IMR-90 (cell line): ENCODE measurements around the gene CLRN3. TPM values are rescaled to one million over a fixed set of nuclear protein-coding genes. Genes with fewer than 3 reads are reported as not detected.

Experiments used
- ATAC-seq: fragments of 200-7000 bp; cut with Tn5 transposase; 2 replicates; pipeline ENCODE4 v1.9.1; 2020; ENCODE audit warnings: low read depth, mild to moderate bottlenecking, moderate library complexity
- BruUV-seq: library from RNA; stranded (reverse); fragments of 400-500 nt; replicated peaks from 2 replicates; lab custom pipeline; 2021; lab: Mats Ljungman, UMichigan
- CTCF ChIA-PET: fragments of 300-600 bp; formaldehyde crosslinking; extraction: SDS; loops from one replicate; lab custom pipeline; 2021; ENCODE audit warnings: antibody characterized with exemption; lab: Yijun Ruan, JAX
- POLR2A ChIA-PET: fragments of 300-600 bp; sonication (Branson Sonifier 250); formaldehyde crosslinking; loops from one replicate; lab custom pipeline; 2022; ENCODE audit warnings: antibody characterized with exemption; ENCODE audit not compliant: unreplicated experiment; lab: Charles Lee
- DNase-seq: peaks from one replicate; pipeline ENCODE4 v3.0.0; 2013
- H2AFZ ChIP-seq: replicated peaks from 2 replicates; pipeline ENCODE3; 2013; ENCODE audit warnings: low read length, mild to moderate bottlenecking; ENCODE audit not compliant: poor library complexity
- H2AK5ac ChIP-seq: 2 replicates; pipeline ENCODE4 v1.6.1; 2013; ENCODE audit warnings: low read depth, low read length, inconsistent platforms
- H2AK9ac ChIP-seq: replicated peaks from 2 replicates; pipeline ENCODE3; 2013; ENCODE audit warnings: mild to moderate bottlenecking, low read depth, low read length, moderate library complexity; ENCODE audit not compliant: poor library complexity
- H2BK120ac ChIP-seq: 2 replicates; pipeline ENCODE4 v1.6.1; 2013; ENCODE audit warnings: low read depth, low read length, inconsistent platforms
- H2BK15ac ChIP-seq: 3 replicates; pipeline ENCODE4 v1.6.1; 2013; ENCODE audit warnings: low read depth, low read length, inconsistent platforms
- H2BK20ac ChIP-seq: 2 replicates; pipeline ENCODE4 v1.6.1; 2013; ENCODE audit warnings: low read depth, mild to moderate bottlenecking, inconsistent platforms, low read length, moderate library complexity
- H2BK5ac ChIP-seq: 2 replicates; pipeline ENCODE4 v1.6.1; 2013; ENCODE audit warnings: mild to moderate bottlenecking, low read depth, low read length, inconsistent platforms; ENCODE audit not compliant: poor library complexity, severe bottlenecking
- H3K14ac ChIP-seq: replicated peaks from 2 replicates; pipeline ENCODE4 v1.6.1; 2013; ENCODE audit warnings: low read depth, low read length, inconsistent platforms
- H3K18ac ChIP-seq: 2 replicates; pipeline ENCODE4 v1.6.1; 2013; ENCODE audit warnings: low read depth, low read length, control low read depth
- H3K23ac ChIP-seq: 2 replicates; pipeline ENCODE4 v1.6.1; 2013; ENCODE audit warnings: low read depth, low read length, inconsistent platforms
- H3K27ac ChIP-seq: 2 replicates; pipeline ENCODE4 v1.5.1; 2013; ENCODE audit warnings: mild to moderate bottlenecking, control low read depth, low read length; ENCODE audit not compliant: insufficient read depth
- H3K27me3 ChIP-seq: 2 replicates; pipeline ENCODE4 v1.6.1; 2013; ENCODE audit warnings: low read length; ENCODE audit not compliant: control insufficient read depth, insufficient read depth
- H3K36me3 ChIP-seq: 2 replicates; pipeline ENCODE4 v1.6.1; 2013; ENCODE audit warnings: low read length, mixed read lengths; ENCODE audit not compliant: control insufficient read depth, insufficient read depth
- H3K4ac ChIP-seq: 2 replicates; pipeline ENCODE4 v1.6.1; 2013; ENCODE audit warnings: low read depth, low read length, inconsistent platforms
- H3K4me1 ChIP-seq: 2 replicates; pipeline ENCODE4 v1.6.1; 2013; ENCODE audit warnings: low read length, mixed read lengths; ENCODE audit not compliant: control insufficient read depth, insufficient read depth
- H3K4me2 ChIP-seq: 2 replicates; pipeline ENCODE4 v1.6.1; 2013; ENCODE audit warnings: low read depth, mild to moderate bottlenecking, control low read depth, low read length, moderate library complexity
- H3K4me3 ChIP-seq: 2 replicates; pipeline ENCODE4 v1.5.1; 2013; ENCODE audit warnings: low read depth, mild to moderate bottlenecking, control low read depth, low read length, moderate library complexity; ENCODE audit not compliant: insufficient read depth
- H3K56ac ChIP-seq: 2 replicates; pipeline ENCODE4 v1.6.1; 2013; ENCODE audit warnings: low read length, inconsistent platforms; ENCODE audit not compliant: insufficient read depth; ENCODE audit errors: extremely low read depth
- H3K79me1 ChIP-seq, 2 experiments: 2 replicates each; pipeline ENCODE4 v1.6.1; 2013; ENCODE audit warnings: low read length in 2 of 2, inconsistent platforms in 1 of 2, low read depth in 1 of 2
- H3K9ac ChIP-seq: 2 replicates; pipeline ENCODE4 v1.6.1; 2013; ENCODE audit warnings: low read depth, low read length, control low read depth
- H3K9me1 ChIP-seq: 2 replicates; pipeline ENCODE4 v1.6.1; 2013; ENCODE audit warnings: low read length, inconsistent platforms; ENCODE audit not compliant: insufficient read depth
- H3K9me3 ChIP-seq: 2 replicates; pipeline ENCODE4 v1.6.1; 2013; ENCODE audit warnings: low read length; ENCODE audit not compliant: control insufficient read depth, insufficient read depth
- H4K20me1 ChIP-seq: 2 replicates; pipeline ENCODE4 v1.6.1; 2013; ENCODE audit warnings: low read length, inconsistent platforms; ENCODE audit not compliant: insufficient read depth
- H4K5ac ChIP-seq: 2 replicates; pipeline ENCODE4 v1.6.1; 2013; ENCODE audit warnings: mild to moderate bottlenecking, low read depth, low read length, control low read depth
- H4K8ac ChIP-seq, 2 experiments: 2 replicates each; pipeline ENCODE4 v1.6.1; 2013; ENCODE audit warnings: low read depth in 2 of 2, low read length in 2 of 2, control low read depth in 1 of 2, inconsistent platforms in 1 of 2
- H4K91ac ChIP-seq: 2 replicates; pipeline ENCODE4 v1.6.1; 2013; ENCODE audit warnings: low read depth, low read length, inconsistent platforms; ENCODE audit not compliant: insufficient read depth
- CEBPB ChIP-seq: IDR thresholded peaks from 2 replicates; pipeline ENCODE4 v1.6.1; 2012; ENCODE audit warnings: low read depth, low read length, improper control_type of control experiment
- CHD1 ChIP-seq: IDR thresholded peaks from 2 replicates; pipeline ENCODE4 v1.6.1; 2012; ENCODE audit warnings: low read depth, low read length, improper control_type of control experiment
- FOS ChIP-seq: fragments of 150-350 bp; IDR thresholded peaks from 2 replicates; pipeline ENCODE4 v1.6.1; 2016; ENCODE audit warnings: low read depth, low read length
- MAFK ChIP-seq: IDR thresholded peaks from 2 replicates; pipeline ENCODE4 v1.6.1; 2012; ENCODE audit warnings: low read depth, low read length, improper control_type of control experiment
- MXI1 ChIP-seq: IDR thresholded peaks from 2 replicates; pipeline ENCODE4 v1.6.1; 2012; ENCODE audit warnings: low read depth, mild to moderate bottlenecking, low read length, moderate library complexity, borderline replicate concordance
- NFE2L2 ChIP-seq: fragments of 150-350 bp; IDR thresholded peaks from 2 replicates; pipeline ENCODE4 v1.6.1; 2016; ENCODE audit warnings: low read depth, mild to moderate bottlenecking, low read length
- POLR2A ChIP-seq: IDR thresholded peaks from 2 replicates; pipeline ENCODE4 v1.6.1; 2012; ENCODE audit warnings: mild to moderate bottlenecking, low read depth, low read length
- RCOR1 ChIP-seq: IDR thresholded peaks from 2 replicates; pipeline ENCODE4 v1.6.1; 2012; ENCODE audit warnings: mild to moderate bottlenecking, low read length, improper control_type of control experiment; ENCODE audit not compliant: insufficient replicate concordance
- RFX5 ChIP-seq: IDR thresholded peaks from 2 replicates; pipeline ENCODE4 v1.8.0; 2012; ENCODE audit warnings: low read depth, mild to moderate bottlenecking, low read length, moderate library complexity
- SMC3 ChIP-seq: fragments of 150-350 bp; IDR thresholded peaks from 2 replicates; pipeline ENCODE4 v1.6.1; 2016; ENCODE audit warnings: low read depth, mild to moderate bottlenecking, antibody characterized with exemption, low read length, moderate library complexity
- USF2 ChIP-seq: fragments of 150-350 bp; IDR thresholded peaks from 2 replicates; pipeline ENCODE4 v1.6.1; 2017; ENCODE audit warnings: mild to moderate bottlenecking, antibody characterized with exemption, low read length, low read depth
- WGBS, 2 experiments: methylation state at CpG; one replicate each; pipeline versions ENCODE4 v1.1.5 to v1.1.7; 2013; ENCODE audit warnings: missing lambda C conversion rate in 2 of 2; ENCODE audit not compliant: insufficient read length in 1 of 2; ENCODE audit errors: extremely low coverage in 2 of 2; 5-methylcytosine and 5-hydroxymethylcytosine counted together
- dilution Hi-C: fragments of 300-500 bp; cut with HindIII; formaldehyde crosslinking; loops from one replicate; pipeline ENCODE4 v1.14.3; 2018; ENCODE audit warnings: low sequenced_read_pairs; ENCODE audit not compliant: unreplicated experiment
- in situ Hi-C: fragments of 300-500 bp; cut with MboI; formaldehyde crosslinking; loops from 3 replicates; pipeline ENCODE4 v1.14.3; 2019; ENCODE audit warnings: low sequenced_read_pairs, inconsistent platforms, mixed read lengths
- intact Hi-C: fragments of 100-400 bp; cut with micrococcal nuclease; formaldehyde crosslinking; loops from 2 replicates; pipeline ENCODE4 v1.10.0; 2022
- polyA plus RNA-seq, 3 experiments: library from polyadenylated mRNA; depleted of rRNA; stranded (reverse); fragments of >200 nt; gene quantifications; 2 replicates each; pipeline ENCODE4 v1.2.3, GENCODE V29; 2012; ENCODE audit warnings: low replicate concordance in 1 of 3
- total RNA-seq: library from RNA; depleted of rRNA; stranded (reverse); fragments of >200 nt; gene quantifications from 2 replicates; pipeline ENCODE4 v1.2.3, GENCODE V29; 2012
- TF ChIP-seq, protein P1 (sequence below): conservative IDR thresholded peaks from 2 replicates; pipeline ENCODE4 v1.5.1; 2012; ENCODE audit warnings: mild to moderate bottlenecking, low read depth, low read length, improper control_type of control experiment

CLRN3 gene
- total and polyA plus RNA-seq, 2 of the 4 experiments (the other 2 are of a cell fraction) = not detected

- Histone ChIP-seq H3K4me2 (no peak overlapping the region), H3K14ac (no peak overlapping the region), H3K27ac (no peak overlapping the region), H3K4ac (no peak overlapping the region), H4K91ac (no peak overlapping the region), H3K18ac (no peak overlapping the region), H2BK5ac (no peak overlapping the region), H3K4me1 (peaks cover 4% of the 10 kb centered on the region; the same call in 1 of the 2 replicates), H4K8ac (no peak overlapping the region), H3K56ac (no peak overlapping the region), H2BK120ac (no peak overlapping the region), H4K20me1 (no peaks in the 10 kb centered on the region), H3K9me3 (no peaks in the 10 kb centered on the region; the same call in 1 of the 2 replicates), H2AFZ (no peak overlapping the region), H2AK5ac (no peak overlapping the region), H3K9ac (no peak overlapping the region), H3K4me3 (no peak overlapping the region), H4K5ac (no peak overlapping the region), H3K79me1 (no peaks in the 10 kb centered on the region), H3K9me1 (peaks cover 9% of the 10 kb centered on the region), H3K36me3 (no peaks in the 10 kb centered on the region), H3K27me3 (peaks cover 3% of the 10 kb centered on the region; the same call in 1 of the 2 replicates), H2BK20ac (no peak overlapping the region), H2AK9ac (no peak overlapping the region), H3K23ac (no peak overlapping the region), H2BK15ac (no peak overlapping the region)
- TF ChIP-seq, protein P1, sequence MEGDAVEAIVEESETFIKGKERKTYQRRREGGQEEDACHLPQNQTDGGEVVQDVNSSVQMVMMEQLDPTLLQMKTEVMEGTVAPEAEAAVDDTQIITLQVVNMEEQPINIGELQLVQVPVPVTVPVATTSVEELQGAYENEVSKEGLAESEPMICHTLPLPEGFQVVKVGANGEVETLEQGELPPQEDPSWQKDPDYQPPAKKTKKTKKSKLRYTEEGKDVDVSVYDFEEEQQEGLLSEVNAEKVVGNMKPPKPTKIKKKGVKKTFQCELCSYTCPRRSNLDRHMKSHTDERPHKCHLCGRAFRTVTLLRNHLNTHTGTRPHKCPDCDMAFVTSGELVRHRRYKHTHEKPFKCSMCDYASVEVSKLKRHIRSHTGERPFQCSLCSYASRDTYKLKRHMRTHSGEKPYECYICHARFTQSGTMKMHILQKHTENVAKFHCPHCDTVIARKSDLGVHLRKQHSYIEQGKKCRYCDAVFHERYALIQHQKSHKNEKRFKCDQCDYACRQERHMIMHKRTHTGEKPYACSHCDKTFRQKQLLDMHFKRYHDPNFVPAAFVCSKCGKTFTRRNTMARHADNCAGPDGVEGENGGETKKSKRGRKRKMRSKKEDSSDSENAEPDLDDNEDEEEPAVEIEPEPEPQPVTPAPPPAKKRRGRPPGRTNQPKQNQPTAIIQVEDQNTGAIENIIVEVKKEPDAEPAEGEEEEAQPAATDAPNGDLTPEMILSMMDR = no peak
- TF ChIP-seq RFX5 (no peak), CHD1 (no peak), CEBPB (no peak), USF2 (no peak), FOS (no peak), MXI1 (no peak), NFE2L2 (no peak), MAFK (no peak), POLR2A (no peak), RCOR1 (no peak), SMC3 (no peak)
- ATAC-seq (no peak), DNase-seq (no peak)
- POLR2A ChIA-PET = no interaction called here
- 27% methylated on average over 2 of the region's 5 CpGs; no CpG with 5 or more reads in 1 of the 2 experiments for WGBS, 2 experiments
- CTCF ChIA-PET = interaction anchor here (3.5 kb wide), 1 partner anchor 106 kb away, joined by 24 read pairs; no protein-coding TSS in a partner anchor
- in situ Hi-C loops = loop anchor here (5.0 kb wide), 1 partner anchor 108 kb away; no protein-coding TSS in a partner anchor
- dilution Hi-C loops = no loop called here
- BruUV-seq = no TSS peak
- intact Hi-C loops = loop anchor here (10.0 kb wide), 1 partner anchor 250 kb away; no protein-coding TSS in a partner anchor
Measured at GRCh38 chr10:127904311-127905000, 11.7 kb upstream of the CLRN3 start.
